GM10248 (cell line): ENCODE results near the gene MRPL17.

Experiments used
- CTCF ChIA-PET: fragments of 300-600 bp; sonication (Branson Sonifier 250); formaldehyde crosslinking; extraction: SDS; loops from one replicate; lab custom pipeline; 2021; ENCODE audit warnings: antibody characterized with exemption; lab: Yijun Ruan, JAX
- POLR2A ChIA-PET: fragments of 350-650 bp; sonication (Branson Sonifier 250); formaldehyde crosslinking; extraction: SDS; loops from one replicate; lab custom pipeline; 2020; ENCODE audit warnings: antibody characterized with exemption; lab: Yijun Ruan, JAX
- DNase-seq: peaks from one replicate; pipeline ENCODE4 v3.0.0; 2012; ENCODE audit errors: extremely low spot score
- TF ChIP-seq, protein P1 (sequence below): IDR thresholded peaks from 2 replicates; pipeline ENCODE4 v1.5.1; 2012; ENCODE audit warnings: mild to moderate bottlenecking, low read depth; ENCODE audit errors: extremely low read depth, missing control alignments, control extremely low read depth

The MRPL17 gene

DNA sequence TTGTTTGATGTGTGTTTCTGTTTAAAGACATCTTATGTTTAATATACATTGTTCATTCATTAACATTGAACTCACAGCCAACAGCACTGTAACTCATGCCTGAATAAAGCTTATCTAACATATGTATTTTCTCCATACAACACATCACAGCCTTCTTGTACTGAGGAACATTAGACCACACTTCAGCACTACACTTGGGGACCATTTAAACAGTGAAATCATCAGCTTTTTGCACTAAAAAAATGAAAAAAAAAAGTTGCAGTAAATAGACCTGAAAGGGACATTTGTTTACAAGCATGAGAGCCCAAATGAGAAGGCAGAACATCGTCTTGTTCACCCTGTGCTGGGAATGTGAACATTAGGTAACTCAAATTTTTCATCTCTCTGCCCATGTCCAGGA lies 48.6 kb downstream of the MRPL17 start:
- ChIA-PET CTCF (interaction anchor here (1.2 kb wide), 1 partner anchor 104 kb away, joined by 3 read pairs; no protein-coding TSS in a partner anchor), POLR2A (no interaction called here)
- TF ChIP-seq, protein P1, sequence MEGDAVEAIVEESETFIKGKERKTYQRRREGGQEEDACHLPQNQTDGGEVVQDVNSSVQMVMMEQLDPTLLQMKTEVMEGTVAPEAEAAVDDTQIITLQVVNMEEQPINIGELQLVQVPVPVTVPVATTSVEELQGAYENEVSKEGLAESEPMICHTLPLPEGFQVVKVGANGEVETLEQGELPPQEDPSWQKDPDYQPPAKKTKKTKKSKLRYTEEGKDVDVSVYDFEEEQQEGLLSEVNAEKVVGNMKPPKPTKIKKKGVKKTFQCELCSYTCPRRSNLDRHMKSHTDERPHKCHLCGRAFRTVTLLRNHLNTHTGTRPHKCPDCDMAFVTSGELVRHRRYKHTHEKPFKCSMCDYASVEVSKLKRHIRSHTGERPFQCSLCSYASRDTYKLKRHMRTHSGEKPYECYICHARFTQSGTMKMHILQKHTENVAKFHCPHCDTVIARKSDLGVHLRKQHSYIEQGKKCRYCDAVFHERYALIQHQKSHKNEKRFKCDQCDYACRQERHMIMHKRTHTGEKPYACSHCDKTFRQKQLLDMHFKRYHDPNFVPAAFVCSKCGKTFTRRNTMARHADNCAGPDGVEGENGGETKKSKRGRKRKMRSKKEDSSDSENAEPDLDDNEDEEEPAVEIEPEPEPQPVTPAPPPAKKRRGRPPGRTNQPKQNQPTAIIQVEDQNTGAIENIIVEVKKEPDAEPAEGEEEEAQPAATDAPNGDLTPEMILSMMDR, result no peak
- DNase-seq, result no peak

DNA sequence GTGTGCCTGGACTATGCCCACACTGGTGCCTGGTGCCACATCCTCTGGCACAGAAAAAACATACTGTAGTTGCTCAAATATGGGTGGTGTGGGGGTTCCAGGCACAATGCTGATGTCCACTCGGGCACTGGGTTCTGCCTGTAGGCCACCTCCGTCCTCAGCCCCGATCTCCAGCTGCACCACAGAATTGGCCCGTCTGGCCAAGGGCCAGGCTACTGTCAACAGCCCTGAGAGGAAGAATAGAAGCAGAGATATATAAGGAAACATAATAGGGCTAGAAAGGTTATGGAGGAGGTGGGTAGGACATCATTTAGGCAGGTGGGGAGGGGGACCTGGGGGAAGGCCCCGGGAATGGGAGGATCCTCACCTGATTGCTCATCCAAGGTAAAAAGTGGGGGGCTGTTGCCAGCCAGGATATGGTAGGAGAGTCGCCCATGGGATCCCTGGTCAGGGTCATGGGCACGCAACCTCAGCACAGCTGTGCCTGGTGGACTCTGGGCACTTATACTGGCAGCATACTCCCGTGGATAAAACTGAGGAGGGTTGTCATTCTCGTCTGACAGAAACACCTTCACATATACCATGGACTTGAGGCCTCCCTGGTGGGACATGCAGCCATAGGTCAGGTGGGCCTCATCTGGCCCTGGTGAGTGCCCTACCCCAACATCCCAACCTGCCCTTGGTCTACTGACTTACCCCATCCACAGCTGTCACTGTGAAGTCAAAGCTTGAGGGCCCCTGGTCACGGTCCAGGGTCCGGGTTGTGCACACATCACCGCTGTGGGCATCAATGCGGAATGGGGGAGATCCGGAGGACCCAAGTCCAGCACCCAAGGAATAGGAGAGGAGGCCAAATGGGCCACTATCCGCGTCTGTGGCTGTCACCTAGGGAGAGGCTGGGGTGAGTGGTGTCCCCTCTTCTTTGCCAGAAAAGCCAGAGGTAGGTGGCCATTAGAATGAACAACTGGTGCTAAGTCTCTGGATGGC lies 49.4 kb downstream of the MRPL17 start:
- ChIA-PET CTCF (no interaction called here), POLR2A (no interaction called here)
- TF ChIP-seq, protein P1, result no peak
- no peak for DNase-seq

DNA sequence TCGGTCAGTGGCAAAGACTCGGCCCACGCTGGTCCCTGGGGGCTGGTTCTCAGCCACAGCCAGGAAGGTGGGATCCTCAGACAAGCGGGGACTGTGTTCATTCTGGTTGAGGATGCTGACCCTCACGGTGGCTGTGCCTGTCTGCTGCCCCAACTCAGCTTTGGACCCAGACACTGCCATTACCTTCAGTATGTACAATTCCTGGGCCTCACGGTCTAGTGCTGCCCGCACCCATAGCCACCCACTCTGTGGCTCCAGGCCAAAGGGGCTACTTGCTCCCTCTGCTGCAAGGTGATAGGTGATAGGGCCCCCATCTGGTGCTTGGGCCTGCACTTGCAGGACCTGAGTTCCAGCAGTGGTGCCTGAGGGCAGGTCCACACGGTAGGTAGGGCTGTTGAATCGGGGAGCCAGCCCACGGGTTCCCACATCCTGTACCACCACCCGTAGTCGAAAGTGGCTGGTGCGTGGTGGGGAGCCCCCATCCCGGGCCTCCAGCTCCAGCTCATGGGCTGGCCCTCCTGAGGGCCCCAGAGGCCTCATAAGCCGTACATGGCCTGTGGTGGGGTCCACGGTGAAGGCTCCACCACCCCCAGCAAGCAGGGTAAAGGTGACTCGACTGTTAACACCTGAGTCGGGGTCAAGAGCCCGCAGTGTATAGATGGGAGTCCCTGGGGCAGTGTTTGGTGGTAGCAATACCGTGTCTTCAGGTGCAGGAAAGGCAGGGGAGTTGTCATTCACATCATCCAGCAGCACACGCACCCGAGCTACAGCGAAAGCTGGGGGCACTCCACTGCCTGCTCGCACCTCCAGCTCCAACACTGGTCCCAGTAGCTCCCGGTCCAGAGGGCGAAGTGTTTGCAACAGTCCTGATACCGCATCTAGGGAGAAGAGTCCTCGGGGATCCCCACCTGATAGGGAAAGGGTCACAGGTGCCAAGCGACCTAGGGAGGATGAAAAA lies 50.7 kb downstream of the MRPL17 start:
- DNase-seq, result no peak
- ChIA-PET CTCF (interaction anchor here (0.9 to 1.2 kb wide), 5 partner anchors 9 to 253 kb away, joined by 3 read pairs; partner anchors contain the start of gene TPP1), POLR2A (no interaction called here)
- TF ChIP-seq, protein P1, result no peak

DNA sequence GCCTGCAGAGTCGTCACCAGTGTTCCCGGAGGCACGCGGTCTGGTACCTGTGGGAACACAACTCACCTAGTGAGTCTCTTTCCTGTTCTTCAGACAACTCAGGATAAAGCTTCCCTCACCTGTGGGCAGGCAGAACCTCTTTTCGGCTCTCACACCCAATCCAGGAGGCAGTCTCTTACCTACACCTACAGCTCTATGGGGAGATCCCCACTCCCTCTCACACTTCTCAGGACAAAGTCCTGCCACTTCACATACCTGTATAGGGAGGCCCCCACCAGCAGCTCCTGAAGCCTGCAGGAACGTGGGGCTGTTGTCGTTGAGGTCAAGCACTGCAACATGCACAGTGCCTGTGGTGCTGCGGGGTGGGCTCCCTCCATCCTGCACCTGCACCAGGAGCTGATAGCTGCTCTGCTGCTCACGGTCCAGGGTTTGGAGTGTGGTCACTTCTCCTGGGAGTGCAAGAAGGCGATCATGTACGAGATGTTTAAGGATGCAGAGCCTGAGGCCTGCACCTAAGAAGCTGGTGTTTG lies 51.7 kb downstream of the MRPL17 start:
- POLR2A ChIA-PET, result interaction anchor here (0.9 kb wide), 1 partner anchor 20 kb away, joined by 3 read pairs; the partner anchor contains the start of gene TAF10
- no peak for DNase-seq
- CTCF ChIA-PET, result interaction anchor here (0.9 to 1.8 kb wide), 7 partner anchors 8 to 104 kb away, joined by 3 to 8 read pairs (median 3); partner anchors contain the start of gene TPP1
- TF ChIP-seq, protein P1, result no peak

DNA sequence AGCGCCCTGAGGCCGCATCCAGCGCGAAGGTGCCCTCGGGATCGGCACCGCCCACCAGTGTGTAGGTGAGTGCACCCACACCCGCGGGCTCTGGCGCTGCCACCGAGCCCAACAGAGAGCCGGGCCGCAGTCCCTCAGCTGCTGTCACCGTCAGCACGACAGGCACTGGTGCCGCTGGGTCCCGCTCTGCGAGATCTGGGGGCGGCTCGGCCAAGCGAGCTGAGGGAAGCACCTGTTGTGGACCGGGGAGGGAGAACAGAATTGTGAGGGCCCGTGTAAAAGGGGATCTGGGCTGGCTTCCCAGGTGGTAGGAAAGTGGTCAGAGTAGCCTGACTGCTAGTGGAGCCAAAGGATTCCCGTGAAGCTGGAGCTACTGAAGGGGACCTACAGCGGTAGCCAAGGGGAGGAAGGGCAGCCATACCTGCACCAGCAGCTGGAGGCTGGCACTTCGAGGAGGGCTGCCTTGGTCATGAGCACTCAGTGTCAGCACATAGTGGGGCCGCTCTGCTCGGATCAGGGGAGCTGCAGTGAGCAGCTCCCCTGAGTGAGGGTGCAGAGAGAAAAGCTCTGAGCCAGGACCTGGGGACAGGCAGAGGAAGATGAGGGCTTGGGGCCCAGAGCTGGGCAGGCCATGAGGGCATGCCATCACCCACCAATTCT lies 52.4 kb downstream of the MRPL17 start:
- ChIA-PET POLR2A (interaction anchor here (0.9 kb wide), 1 partner anchor 19 kb away, joined by 3 read pairs; the partner anchor contains the start of gene TAF10), CTCF (interaction anchor here (0.9 to 1.8 kb wide), 5 partner anchors 10 to 38 kb away, joined by 3 to 8 read pairs (median 4); partner anchors contain the start of gene TPP1)

More for the DNA sequence above, 52.4 kb downstream of the MRPL17 start:
- no peak for DNase-seq
- TF ChIP-seq, protein P1, result no peak
